ENCODE data around the gene SLC35B1.

SLC35B1 gene

GRCh38 chr17:49664706-49665211 is 43.0 kb downstream of the SLC35B1 start:
- no peak for DNase-seq

- no peak for DNase-seq
Observed at GRCh38 chr17:49659661-49660382, 47.9 kb downstream of the SLC35B1 start.

- DNase-seq = no peak
Observed at GRCh38 chr17:49656247-49656646, 51.5 kb downstream of the SLC35B1 start.
